GM23338 (cell line): ENCODE results near the gene NDUFV1.
"Not testable (repeated sequence)": the region's sequence is repeated elsewhere in the genome, so short reads cannot be mapped to it uniquely, and the experiment has no call there.

Experiments used
- CREB1 ChIP-seq: fragments of 250-450 bp; sonication (Bioruptor Pico); IDR thresholded peaks from 2 replicates; pipeline ENCODE4 v1.5.0; 2020; ENCODE audit warnings: low read depth, mild to moderate bottlenecking, moderate library complexity
- CTCF ChIP-seq, 2 experiments: fragments of 200-600 bp in 1 of 2; sonication (generic) in 1 of 2; conservative IDR thresholded peaks; 2 replicates each; pipeline versions ENCODE4 v1.5.1 to v1.6.1; 2016 to 2017; ENCODE audit warnings: antibody characterized with exemption in 2 of 2, low read depth in 2 of 2, mild to moderate bottlenecking in 2 of 2, moderate library complexity in 1 of 2
- EZH2 ChIP-seq: fragments of 200-600 bp; sonication (generic); IDR thresholded peaks from one replicate; pipeline ENCODE4 v1.8.0; 2017; ENCODE audit warnings: antibody characterized with exemption, mild to moderate bottlenecking, low read depth; ENCODE audit not compliant: unreplicated experiment
- EZH2phosphoT487 ChIP-seq: fragments of 200-600 bp; sonication (generic); IDR thresholded peaks from one replicate; pipeline ENCODE4 v1.8.1; 2018; ENCODE audit warnings: antibody characterized with exemption; ENCODE audit not compliant: unreplicated experiment
- JUNB ChIP-seq: IDR thresholded peaks from one replicate; pipeline ENCODE4 v1.6.1; 2016; ENCODE audit warnings: antibody characterized with exemption; ENCODE audit not compliant: unreplicated experiment
- REST ChIP-seq: IDR thresholded peaks from one replicate; pipeline ENCODE4 v1.6.1; 2018; ENCODE audit warnings: antibody characterized with exemption; ENCODE audit not compliant: unreplicated experiment

GRCh38 chr11:67563705-67564114 is 43.0 kb upstream of the NDUFV1 start:
- TF ChIP-seq CTCF (conservative IDR thresholded peaks at IDR 0.05; ENCODE audit: low read depth in 2 of 2); REST; EZH2phosphoT487; CREB1; EZH2; JUNB: not testable (repeated sequence)
